Prostate gland (tissue), 2 donors: Measurements from ENCODE around the gene CDYL.

ENCODE experiments used
- CTCF ChIP-seq, 4 experiments: fragments of 200-600 bp in 2 of 4; fragments of 450-650 bp in 2 of 4; sonication (generic) in 2 of 4; IDR thresholded peaks; 1 replicate in 3 of 4; 2 replicates in 1 of 4; pipeline ENCODE4 v1.5.1; 2016 to 2019; ENCODE audit warnings: antibody characterized with exemption in 4 of 4, mild to moderate bottlenecking in 2 of 4, moderate library complexity in 2 of 4
- POLR2AphosphoS5 ChIP-seq: sonication (generic); formaldehyde crosslinking; IDR thresholded peaks from one replicate; pipeline ENCODE4 v1.6.1; 2017; ENCODE audit warnings: antibody characterized with exemption

- TF ChIP-seq CTCF (IDR thresholded peaks at IDR 0.05) = no peak
- TF ChIP-seq POLR2AphosphoS5 = no peak
Observed at GRCh38 chr6:4942673-4943009, 166.4 kb downstream of the CDYL start.
